ENCODE measurements around the gene NDUFS5.
"Not testable (repeated sequence)": the region's sequence is repeated elsewhere in the genome, so short reads cannot be mapped to it uniquely, and the experiment has no call there.

NDUFS5 gene

GRCh38 chr1:39026051-39026865, at the start of gene NDUFS5:
TSS of gene NDUFS5 (plus strand) at chr1:39026350. CDS start at chr1:39028725, 2,375 bp downstream.
- peak; percentile 82 for DNase-seq (ENCODE audit: low spot score)
- TF ChIP-seq CTCF (IDR thresholded peaks at IDR 0.05; ENCODE audit: extremely low read depth, missing control alignments), result no peak

- DNase-seq (ENCODE audit: low spot score), result not testable (repeated sequence)
Observed at GRCh38 chr1:38977399-38978244, 48.5 kb upstream of the NDUFS5 start.

- not testable (repeated sequence) for DNase-seq (ENCODE audit: low spot score)
Observed at GRCh38 chr1:38978245-38978542, 48.0 kb upstream of the NDUFS5 start.

- not testable (repeated sequence) for DNase-seq (ENCODE audit: low spot score)
Observed at GRCh38 chr1:38979380-38979779, 46.8 kb upstream of the NDUFS5 start.

GRCh38 chr1:38989979-38990378, 36.2 kb upstream of the NDUFS5 start:
- DNase-seq (ENCODE audit: low spot score), result no peak
- no peak for TF ChIP-seq CTCF (IDR thresholded peaks at IDR 0.05; ENCODE audit: extremely low read depth, missing control alignments)

GRCh38 chr1:38990386-38990737, 35.8 kb upstream of the NDUFS5 start:
- no peak for DNase-seq (ENCODE audit: low spot score)
- no peak for TF ChIP-seq CTCF (IDR thresholded peaks at IDR 0.05; ENCODE audit: extremely low read depth, missing control alignments)

- no peak for TF ChIP-seq CTCF (IDR thresholded peaks at IDR 0.05; ENCODE audit: extremely low read depth, missing control alignments)
- DNase-seq (ENCODE audit: low spot score), result peak; percentile 99
Observed at GRCh38 chr1:38990738-38991637, 35.2 kb upstream of the NDUFS5 start, which contains the start of gene AKIRIN1. TSS of gene AKIRIN1 (plus strand) at chr1:38991276. CDS start at chr1:38991381, 105 bp downstream.

GRCh38 chr1:38991638-38992411, 34.3 kb upstream of the NDUFS5 start:
- no peak for TF ChIP-seq CTCF (IDR thresholded peaks at IDR 0.05; ENCODE audit: extremely low read depth, missing control alignments)
- DNase-seq (ENCODE audit: low spot score), result peak; percentile 13
